A673 (cell line): Measurements from ENCODE around the gene CYTH2. TPM values are rescaled to one million over a fixed set of nuclear protein-coding genes. Genes with fewer than 3 reads are reported as not detected.

Source experiments
- BruUV-seq: library from RNA; stranded (reverse); fragments of 400-500 nt; replicated peaks from 2 replicates; lab custom pipeline; 2021; lab: Mats Ljungman, UMichigan
- CTCF ChIA-PET: fragments of 300-600 bp; sonication (Branson Sonifier 250); formaldehyde crosslinking; loops from one replicate; lab custom pipeline; 2022; ENCODE audit warnings: antibody characterized with exemption; lab: Charles Lee
- POLR2A ChIA-PET: fragments of 300-600 bp; sonication (Branson Sonifier 250); formaldehyde crosslinking; loops from one replicate; lab custom pipeline; 2022; ENCODE audit warnings: antibody characterized with exemption; ENCODE audit not compliant: low non-redundant PET; lab: Charles Lee
- DNase-seq: peaks from one replicate; pipeline ENCODE4 v3.0.0-alpha.2; 2015; ENCODE audit warnings: low spot score
- H3K27ac ChIP-seq: fragments of 200-600 bp; sonication (generic); 2 replicates; pipeline ENCODE4 v1.5.1; 2016; ENCODE audit warnings: mixed run types, low read depth, mild to moderate bottlenecking, mixed read lengths, antibody characterized with exemption, low read length; ENCODE audit not compliant: poor library complexity, severe bottlenecking
- H3K27me3 ChIP-seq: fragments of 200-600 bp; sonication (generic); replicated peaks from 2 replicates; pipeline ENCODE4 v1.6.1; 2017; ENCODE audit warnings: mixed run types, low read depth, mild to moderate bottlenecking, mixed read lengths, antibody characterized with exemption, low read length; ENCODE audit not compliant: insufficient read depth, poor library complexity
- H3K36me3 ChIP-seq: fragments of 200-600 bp; sonication (generic); 2 replicates; pipeline ENCODE4 v1.6.1; 2016; ENCODE audit warnings: mixed run types, mild to moderate bottlenecking, mixed read lengths, antibody characterized with exemption, low read length; ENCODE audit not compliant: insufficient read depth, poor library complexity, severe bottlenecking
- H3K4me1 ChIP-seq: fragments of 200-600 bp; sonication (generic); 2 replicates; pipeline ENCODE4 v1.6.1; 2017; ENCODE audit warnings: mixed run types, mild to moderate bottlenecking, mixed read lengths, antibody characterized with exemption, low read length; ENCODE audit not compliant: insufficient read depth, poor library complexity, severe bottlenecking
- H3K4me3 ChIP-seq: fragments of 200-600 bp; sonication (generic); 2 replicates; pipeline ENCODE4 v1.5.1; 2016; ENCODE audit warnings: low read depth, mixed run types, mild to moderate bottlenecking, mixed read lengths, low read length; ENCODE audit not compliant: poor library complexity, severe bottlenecking
- H3K9me3 ChIP-seq: fragments of 200-600 bp; sonication (generic); 2 replicates; pipeline ENCODE4 v1.6.1; 2016; ENCODE audit warnings: mixed run types, low read depth, mild to moderate bottlenecking, mixed read lengths, antibody characterized with exemption, low read length; ENCODE audit not compliant: poor library complexity, severe bottlenecking
- EZH2 ChIP-seq: fragments of 200-600 bp; sonication (generic); IDR thresholded peaks from 2 replicates; pipeline ENCODE4 v1.6.1; 2017; ENCODE audit warnings: borderline replicate concordance, low read depth, mild to moderate bottlenecking, mixed read lengths, antibody characterized with exemption, low read length; ENCODE audit not compliant: poor library complexity, severe bottlenecking
- intact Hi-C: fragments of 100-400 bp; cut with micrococcal nuclease; formaldehyde crosslinking; loops from one replicate; pipeline ENCODE4 v1.10.0; 2022; ENCODE audit not compliant: unreplicated experiment
- total RNA-seq: library from RNA; stranded (reverse); gene quantifications from 2 replicates; pipeline ENCODE4 v1.2.3, GENCODE V29; 2021
- TF ChIP-seq, protein P1 (sequence below): fragments of 300-800, 200-600 bp; sonication (generic); conservative IDR thresholded peaks from 2 replicates; pipeline ENCODE4 v1.5.1; 2017; ENCODE audit warnings: low read depth, mild to moderate bottlenecking, antibody characterized with exemption, low read length, moderate library complexity, mixed read lengths

Gene CYTH2
- total RNA-seq, 1 experiment from 2014 or later: 125 TPM

- Histone ChIP-seq H3K4me1 (peaks cover 6% of the 10 kb centered on the region), H3K36me3 (no peaks in the 10 kb centered on the region), H3K27me3 (no peaks in the 10 kb centered on the region), H3K4me3 (no peak overlapping the region), H3K27ac (no peak overlapping the region), H3K9me3 (no peaks in the 10 kb centered on the region)
- peak; percentile 78 for DNase-seq
- no peak for TF ChIP-seq EZH2
- TF ChIP-seq, protein P1, sequence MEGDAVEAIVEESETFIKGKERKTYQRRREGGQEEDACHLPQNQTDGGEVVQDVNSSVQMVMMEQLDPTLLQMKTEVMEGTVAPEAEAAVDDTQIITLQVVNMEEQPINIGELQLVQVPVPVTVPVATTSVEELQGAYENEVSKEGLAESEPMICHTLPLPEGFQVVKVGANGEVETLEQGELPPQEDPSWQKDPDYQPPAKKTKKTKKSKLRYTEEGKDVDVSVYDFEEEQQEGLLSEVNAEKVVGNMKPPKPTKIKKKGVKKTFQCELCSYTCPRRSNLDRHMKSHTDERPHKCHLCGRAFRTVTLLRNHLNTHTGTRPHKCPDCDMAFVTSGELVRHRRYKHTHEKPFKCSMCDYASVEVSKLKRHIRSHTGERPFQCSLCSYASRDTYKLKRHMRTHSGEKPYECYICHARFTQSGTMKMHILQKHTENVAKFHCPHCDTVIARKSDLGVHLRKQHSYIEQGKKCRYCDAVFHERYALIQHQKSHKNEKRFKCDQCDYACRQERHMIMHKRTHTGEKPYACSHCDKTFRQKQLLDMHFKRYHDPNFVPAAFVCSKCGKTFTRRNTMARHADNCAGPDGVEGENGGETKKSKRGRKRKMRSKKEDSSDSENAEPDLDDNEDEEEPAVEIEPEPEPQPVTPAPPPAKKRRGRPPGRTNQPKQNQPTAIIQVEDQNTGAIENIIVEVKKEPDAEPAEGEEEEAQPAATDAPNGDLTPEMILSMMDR: peak; percentile 68
- no TSS peak for BruUV-seq
- intact Hi-C loops: loop anchor here (1.0 kb wide), 1 partner anchor 78 kb away; no protein-coding TSS in a partner anchor
- POLR2A ChIA-PET: interaction anchor here (0.6 kb wide), 4 partner anchors 131 to 1790 kb away, joined by 3 to 8 read pairs (median 4); no protein-coding TSS in a partner anchor
- CTCF ChIA-PET: interaction anchor here (0.5 to 2.4 kb wide), 17 partner anchors 10 to 1444 kb away, joined by 3 to 42 read pairs (median 5); no protein-coding TSS in a partner anchor
Measured at GRCh38 chr19:48506138-48506733, 37.1 kb downstream of the CYTH2 start.

DNA sequence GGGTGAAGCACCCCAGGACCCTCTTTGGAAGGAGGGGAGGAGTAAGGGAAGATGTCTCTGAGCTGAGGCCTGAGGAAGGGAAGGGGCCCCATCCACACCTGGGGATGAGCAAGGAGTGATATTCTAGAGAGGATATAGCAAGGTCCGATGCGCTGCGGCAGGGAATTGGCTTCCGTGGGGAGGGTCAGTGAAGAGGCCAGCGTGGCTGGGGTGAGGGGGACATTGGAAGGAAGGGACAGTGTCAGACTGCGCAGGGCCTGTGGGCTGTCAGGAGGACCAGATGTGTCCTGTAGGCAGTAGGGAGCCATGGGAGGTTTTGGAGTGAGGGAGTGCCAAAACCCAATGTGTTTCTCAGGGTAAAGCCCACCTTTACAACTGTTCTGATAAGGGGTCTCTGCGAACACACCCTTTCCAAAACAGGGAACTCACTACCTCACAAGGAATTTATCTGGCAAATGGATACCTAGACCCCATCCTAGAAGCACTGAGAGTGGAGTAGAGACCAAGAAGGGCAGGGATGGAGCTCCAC, 38.8 kb downstream of the CYTH2 start:
- CTCF ChIA-PET: interaction anchor here (0.5 to 0.9 kb wide), 2 partner anchors 76 to 116 kb away, joined by 4 to 7 read pairs; no protein-coding TSS in a partner anchor
- BruUV-seq: no TSS peak
- no peak overlapping the region for H3K4me3 ChIP-seq
- no peaks in the 10 kb centered on the region for H3K4me1 ChIP-seq
- intact Hi-C loops: no loop called here
- no peaks in the 10 kb centered on the region for H3K36me3 ChIP-seq
- DNase-seq: no peak
- TF ChIP-seq EZH2: no peak
- TF ChIP-seq, protein P1: no peak
- POLR2A ChIA-PET: no interaction called here
- H3K9me3 ChIP-seq: no peaks in the 10 kb centered on the region
- H3K27ac ChIP-seq: no peak overlapping the region
- no peaks in the 10 kb centered on the region for H3K27me3 ChIP-seq

DNA sequence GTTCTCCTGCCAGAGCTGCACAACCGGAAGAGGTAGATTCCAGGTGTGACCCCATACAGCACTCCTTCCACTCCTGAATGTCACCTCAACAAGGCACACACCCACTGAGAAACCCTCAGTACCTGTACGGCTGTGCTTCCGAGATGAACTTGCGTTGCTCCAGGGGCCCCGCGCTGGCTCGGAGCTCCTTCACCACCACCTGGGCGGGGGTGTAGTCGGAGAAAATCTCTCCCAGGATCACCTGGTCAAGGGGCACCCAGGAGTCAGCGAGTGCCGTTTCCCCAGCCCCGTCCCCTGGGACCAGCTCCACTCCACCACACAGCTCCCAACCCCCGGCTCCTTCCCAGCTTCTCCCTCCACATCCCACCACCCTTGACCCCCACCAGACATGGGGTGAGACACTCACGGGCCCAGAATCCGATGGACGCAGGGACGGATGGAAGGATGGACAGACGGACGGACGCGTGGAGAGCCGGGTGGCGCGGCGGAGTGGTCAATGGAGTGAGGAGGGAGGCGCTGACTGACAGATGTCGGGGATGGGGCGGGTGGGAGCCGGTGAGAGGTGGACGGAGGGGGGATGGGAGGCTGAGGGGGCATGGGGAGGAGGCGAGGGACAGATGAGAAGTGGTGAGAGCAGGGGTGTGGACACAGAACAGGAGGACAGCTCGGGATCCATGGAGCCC, 39.7 kb downstream of the CYTH2 start:
- Histone ChIP-seq H3K27ac (no peak overlapping the region), H3K4me3 (no peak overlapping the region), H3K9me3 (no peaks in the 10 kb centered on the region), H3K27me3 (no peaks in the 10 kb centered on the region), H3K4me1 (no peaks in the 10 kb centered on the region), H3K36me3 (no peaks in the 10 kb centered on the region)
- POLR2A ChIA-PET: no interaction called here
- TF ChIP-seq, protein P1: no peak
- TF ChIP-seq EZH2: no peak
- intact Hi-C loops: no loop called here
- CTCF ChIA-PET: interaction anchor here (1.0 kb wide), 1 partner anchor 80 kb away, joined by 3 read pairs; no protein-coding TSS in a partner anchor
- BruUV-seq: no TSS peak
- no peak for DNase-seq
